Neuronal stem cell (in vitro differentiated cells): ENCODE data around the gene ACTR1A.

Experiments used
- DNase-seq: peaks from one replicate; pipeline ENCODE4 v3.0.0-alpha.2; 2013; ENCODE audit warnings: low spot score
- H2AFZ ChIP-seq: one replicate; pipeline ENCODE4 v1.6.1; 2013; ENCODE audit warnings: mild to moderate bottlenecking, low read length, inconsistent platforms
- H2AK5ac ChIP-seq: 2 replicates; pipeline ENCODE4 v1.6.1; 2013; ENCODE audit warnings: low read depth, mild to moderate bottlenecking, inconsistent platforms, low read length, moderate library complexity, mixed read lengths
- H2BK120ac ChIP-seq: 2 replicates; pipeline ENCODE4 v1.6.1; 2013; ENCODE audit warnings: low read depth, mild to moderate bottlenecking, inconsistent platforms, low read length, moderate library complexity, mixed read lengths
- H2BK12ac ChIP-seq: one replicate; pipeline ENCODE4 v1.6.1; 2013; ENCODE audit warnings: low read length, inconsistent platforms
- H2BK15ac ChIP-seq: 2 replicates; pipeline ENCODE4 v1.6.1; 2013; ENCODE audit warnings: mild to moderate bottlenecking, low read length, inconsistent platforms, mixed read lengths
- H2BK5ac ChIP-seq: one replicate; pipeline ENCODE4 v1.6.1; 2013; ENCODE audit warnings: inconsistent platforms, mild to moderate bottlenecking, low read length, moderate library complexity
- H3K14ac ChIP-seq: one replicate; pipeline ENCODE4 v1.6.1; 2013; ENCODE audit warnings: low read length, inconsistent platforms
- H3K18ac ChIP-seq: 2 replicates; pipeline ENCODE4 v1.6.1; 2013; ENCODE audit warnings: low read length, inconsistent platforms
- H3K23ac ChIP-seq: 2 replicates; pipeline ENCODE4 v1.6.1; 2013; ENCODE audit warnings: low read depth, mild to moderate bottlenecking, mixed read lengths, low read length, inconsistent platforms; ENCODE audit not compliant: poor library complexity
- H3K27ac ChIP-seq: replicated peaks from 3 replicates; pipeline ENCODE4 v1.5.1; 2013; ENCODE audit warnings: low read length, inconsistent platforms
- H3K27me3 ChIP-seq, 3 experiments: 2 replicates each; pipeline ENCODE4 v1.6.1; 2013; ENCODE audit warnings: low read length in 3 of 3, mild to moderate bottlenecking in 2 of 3, inconsistent platforms in 1 of 3, low read depth in 1 of 3, mixed read lengths in 1 of 3, moderate library complexity in 1 of 3; ENCODE audit not compliant: control insufficient read depth in 3 of 3, insufficient read depth in 3 of 3
- H3K36me3 ChIP-seq, 2 donors: replicated peaks in 1 of 2; 2 replicates each; pipeline ENCODE4 v1.6.1; 2013; ENCODE audit warnings: low read length in 2 of 2; ENCODE audit not compliant: control insufficient read depth in 2 of 2, insufficient read depth in 2 of 2
- H3K4ac ChIP-seq: 2 replicates; pipeline ENCODE4 v1.6.1; 2013; ENCODE audit warnings: inconsistent platforms, mild to moderate bottlenecking, low read length, moderate library complexity
- H3K4me1 ChIP-seq, 2 donors: 1 replicate in 1 of 2; 2 replicates in 1 of 2; pipeline ENCODE4 v1.6.1; 2013; ENCODE audit warnings: low read length in 2 of 2, low read depth in 1 of 2; ENCODE audit not compliant: control insufficient read depth in 2 of 2, insufficient read depth in 1 of 2
- H3K4me2 ChIP-seq: one replicate; pipeline ENCODE4 v1.6.1; 2013; ENCODE audit warnings: mild to moderate bottlenecking, low read length, inconsistent platforms; ENCODE audit not compliant: insufficient read depth, poor library complexity, severe bottlenecking
- H3K4me3 ChIP-seq, 2 donors: 2 replicates each; pipeline ENCODE4 v1.5.1; 2013; ENCODE audit warnings: low read length in 2 of 2, mild to moderate bottlenecking in 2 of 2, inconsistent platforms in 1 of 2, moderate library complexity in 1 of 2
- H3K79me1 ChIP-seq: one replicate; pipeline ENCODE4 v1.6.1; 2013; ENCODE audit warnings: low read depth, mild to moderate bottlenecking, inconsistent platforms, low read length, moderate library complexity
- H3K9ac ChIP-seq: one replicate; pipeline ENCODE4 v1.6.1; 2013; ENCODE audit warnings: mild to moderate bottlenecking, low read depth, low read length, inconsistent platforms; ENCODE audit not compliant: poor library complexity
- H3K9me3 ChIP-seq, 2 donors: replicated peaks in 1 of 2; 2 replicates each; pipeline versions ENCODE3 to v1.6.1; 2013; ENCODE audit warnings: low read length in 2 of 2, mild to moderate bottlenecking in 2 of 2, inconsistent platforms in 1 of 2, low read depth in 1 of 2, mixed read lengths in 1 of 2, moderate library complexity in 1 of 2; ENCODE audit not compliant: control insufficient read depth in 2 of 2, insufficient read depth in 1 of 2
- H4K8ac ChIP-seq: one replicate; pipeline ENCODE4 v1.6.1; 2013; ENCODE audit warnings: low read depth, mild to moderate bottlenecking, inconsistent platforms, low read length, moderate library complexity
- H4K91ac ChIP-seq: one replicate; pipeline ENCODE4 v1.6.1; 2013; ENCODE audit warnings: low read length, low read depth, mild to moderate bottlenecking, inconsistent platforms; ENCODE audit not compliant: poor library complexity
- WGBS, 2 donors: extraction: QIAGEN DNeasy Blood & Tissue Kit; methylation state at CpG; one replicate each; pipeline ENCODE4 v1.1.7; 2013; ENCODE audit warnings: missing lambda C conversion rate in 2 of 2, mixed read lengths in 1 of 2; ENCODE audit not compliant: insufficient read length in 2 of 2, insufficient replicate concordance in 1 of 2; ENCODE audit errors: extremely low coverage in 2 of 2; 5-methylcytosine and 5-hydroxymethylcytosine counted together

Gene ACTR1A

DNA sequence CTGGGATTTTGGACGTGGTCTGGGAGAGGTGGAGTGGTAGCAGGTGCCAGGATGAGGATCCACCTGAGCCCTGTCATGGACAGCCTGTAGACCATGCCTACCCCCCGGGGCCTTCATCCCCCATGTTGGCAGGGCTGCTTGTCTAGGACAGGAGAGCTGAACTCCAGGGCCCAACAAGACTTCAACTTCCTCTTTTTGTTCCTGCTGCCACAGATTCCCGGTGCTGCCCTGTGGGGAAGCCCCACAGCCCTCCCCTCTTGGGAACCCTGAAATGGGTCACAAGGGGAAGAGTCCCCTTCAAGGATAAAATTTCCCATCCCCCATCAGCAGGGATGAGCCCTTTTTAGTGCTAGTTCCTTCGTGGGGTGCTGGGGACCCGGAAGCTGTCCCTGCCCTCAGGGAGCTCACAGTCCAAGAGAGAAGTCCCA, 68.9 kb downstream of the ACTR1A start:
- H3K4me2 ChIP-seq: no peak overlapping the region
- H4K91ac ChIP-seq: no peak overlapping the region
- peaks cover 0 to 2% of the 10 kb centered on the region in 2 donors for H3K9me3 ChIP-seq
- peak overlapping the region in 1 of 2 donors; percentile 4 for H3K4me3 ChIP-seq
- no peak overlapping the region for H3K18ac ChIP-seq
- no peak overlapping the region for H3K14ac ChIP-seq
- no peak overlapping the region for H2BK5ac ChIP-seq
- H2BK120ac ChIP-seq: no peak overlapping the region
- H3K36me3 ChIP-seq: peaks cover 0 to 6% of the 10 kb centered on the region in 2 donors
- H4K8ac ChIP-seq: no peak overlapping the region
- no peak overlapping the region for H2AFZ ChIP-seq
- no peak overlapping the region for H3K4ac ChIP-seq
- H3K79me1 ChIP-seq: no peaks in the 10 kb centered on the region
- H2AK5ac ChIP-seq: peak overlapping the region; percentile 30
- H3K9ac ChIP-seq: no peak overlapping the region
- H3K4me1 ChIP-seq: peaks cover 11 to 27% of the 10 kb centered on the region in 2 donors
- peaks cover 0 to 15% (median 0%) of the 10 kb centered on the region in 3 experiments for H3K27me3 ChIP-seq
- peak overlapping the region; percentile 82 for H2BK12ac ChIP-seq
- no peak overlapping the region for H3K27ac ChIP-seq
- DNase-seq: no peak
- H3K23ac ChIP-seq: no peak overlapping the region
- WGBS, 2 donors: no CpG with 5 or more reads among the region's 5 CpGs
- H2BK15ac ChIP-seq: peak overlapping the region; percentile 40

DNA sequence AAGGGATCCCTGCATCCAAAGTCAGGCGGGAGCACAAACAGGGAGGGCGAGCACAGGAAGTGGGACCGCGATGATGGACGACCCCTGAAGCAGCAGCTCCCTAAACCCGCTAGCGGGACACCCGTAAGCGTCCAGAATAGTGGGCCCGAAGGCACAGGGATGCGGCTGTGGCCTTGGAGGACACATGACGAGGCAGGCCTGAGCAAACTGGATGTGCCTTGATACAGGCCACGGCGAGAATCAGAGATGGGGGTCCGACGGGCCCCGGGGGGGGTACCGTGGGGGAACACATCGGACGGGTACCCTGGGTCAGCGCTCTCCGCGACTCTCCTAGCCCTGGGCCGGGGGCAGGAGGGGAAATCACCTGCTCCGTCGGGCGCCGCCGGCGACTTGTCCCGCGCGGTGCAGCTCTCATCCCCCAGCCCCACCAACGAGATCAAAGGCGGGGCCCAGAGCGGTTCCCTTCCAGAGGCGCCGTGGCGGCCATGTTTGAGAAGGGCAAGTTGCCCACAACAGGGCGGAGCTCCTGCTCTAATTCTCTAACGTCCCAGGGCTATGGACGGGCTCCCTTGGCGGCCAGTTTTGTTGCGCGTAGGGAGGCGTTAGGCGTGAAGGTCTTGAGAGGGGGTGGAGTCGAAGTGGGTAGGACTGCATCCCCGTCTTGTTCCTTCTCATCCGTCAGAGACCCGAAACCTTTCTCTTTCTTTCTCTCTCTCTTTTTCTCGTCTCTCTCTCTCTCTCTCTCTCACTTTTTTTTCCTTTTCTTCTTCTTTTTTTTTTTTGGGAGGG, 70.2 kb downstream of the ACTR1A start, which contains the start of gene CUEDC2:
Gene CUEDC2, minus strand, starts transcription at position 413 of the 789 bp plus-strand sequence. CDS start 7,386 bp downstream, outside the sequence.
- Histone ChIP-seq H2AK5ac (peak within 1 kb of the TSS; percentile 30), H3K14ac (peak within 1 kb of the TSS; percentile 11), H2BK12ac (peak within 1 kb of the TSS; percentile 82), H4K91ac (no peak within 1 kb of the TSS), H3K4me3 (peak within 1 kb of the TSS; percentile 85 to 96), H3K9ac (peak within 1 kb of the TSS; percentile 94), H3K36me3 (peaks cover 0 to 6% of the 10 kb centered on the region in 2 donors), H3K4me1 (peaks cover 11 to 27% of the 10 kb centered on the region in 2 donors), H2BK15ac (peak within 1 kb of the TSS; percentile 40), H3K27ac (peak within 1 kb of the TSS; percentile 16), H3K18ac (peak within 1 kb of the TSS; percentile 96), H2BK5ac (peak within 1 kb of the TSS; percentile 88), H3K9me3 (peaks cover 0 to 2% of the 10 kb centered on the region in 2 donors), H3K4ac (no peak within 1 kb of the TSS), H3K27me3 (peaks cover 0 to 15% (median 0%) of the 10 kb centered on the region in 3 experiments), H3K4me2 (peak within 1 kb of the TSS; percentile 74), H2AFZ (peak within 1 kb of the TSS; percentile 80), H2BK120ac (no peak within 1 kb of the TSS), H3K79me1 (no peaks in the 10 kb centered on the region), H3K23ac (peak within 1 kb of the TSS; percentile 46), H4K8ac (no peak within 1 kb of the TSS)
- WGBS, 2 donors: no CpG with 5 or more reads among the region's 52 CpGs
- DNase-seq: peak; percentile 96

DNA sequence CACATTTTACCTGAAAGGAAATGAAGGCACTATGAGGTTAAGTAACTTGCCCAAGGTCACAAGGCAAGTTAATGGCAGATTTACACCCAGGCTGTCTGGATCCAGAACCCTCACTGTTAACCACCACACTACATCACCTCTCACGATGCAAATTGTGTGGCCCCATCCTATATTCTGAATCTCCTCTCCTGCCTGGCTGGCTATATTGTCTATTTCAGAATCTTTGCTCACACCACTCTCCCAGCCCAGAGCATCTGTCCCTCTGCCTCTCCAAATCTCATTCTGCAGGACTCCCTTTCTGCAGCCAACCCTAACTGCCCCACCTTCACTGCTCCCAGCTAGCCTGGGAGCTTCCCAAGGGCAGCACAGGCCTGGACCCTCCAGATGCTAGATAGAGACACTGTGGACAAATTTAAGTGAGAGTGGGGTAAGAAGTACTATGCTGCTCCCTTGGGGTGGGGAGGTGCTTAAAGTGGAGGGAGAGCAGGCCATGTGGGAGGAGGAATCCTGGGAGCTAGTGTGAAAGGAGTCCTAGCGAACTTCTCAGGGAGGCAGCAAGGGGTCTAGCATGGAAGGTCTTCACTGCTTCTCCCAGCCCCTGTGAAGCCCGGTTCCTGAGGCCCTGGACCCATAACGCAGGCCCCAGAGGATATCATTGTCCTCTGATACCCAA, 70.9 kb downstream of the ACTR1A start:
- peak overlapping the region; percentile 80 for H2AFZ ChIP-seq
- peak overlapping the region; percentile 4 for H3K18ac ChIP-seq
- peaks cover 0 to 15% (median 0%) of the 10 kb centered on the region in 3 experiments for H3K27me3 ChIP-seq
- peak overlapping the region; percentile 2 for H2AK5ac ChIP-seq
- no peak overlapping the region for H4K91ac ChIP-seq
- no peak overlapping the region for H3K4ac ChIP-seq
- no peaks in the 10 kb centered on the region for H3K79me1 ChIP-seq
- H3K27ac ChIP-seq: peak overlapping the region; percentile 16
- no peak overlapping the region for H3K14ac ChIP-seq
- peaks cover 0 to 6% of the 10 kb centered on the region in 2 donors for H3K36me3 ChIP-seq
- no peak overlapping the region for H2BK5ac ChIP-seq
- H4K8ac ChIP-seq: no peak overlapping the region
- peak overlapping the region; percentile 74 for H3K4me2 ChIP-seq
- no peak for DNase-seq
- H3K4me3 ChIP-seq: peak overlapping the region; percentile 85 to 96
- no peak overlapping the region for H2BK120ac ChIP-seq
- H3K23ac ChIP-seq: no peak overlapping the region
- no CpG with 5 or more reads among the region's 4 CpGs for WGBS, 2 donors
- peaks cover 11 to 27% of the 10 kb centered on the region in 2 donors for H3K4me1 ChIP-seq
- H3K9me3 ChIP-seq: peaks cover 0 to 2% of the 10 kb centered on the region in 2 donors
- no peak overlapping the region for H2BK12ac ChIP-seq
- H2BK15ac ChIP-seq: no peak overlapping the region
- H3K9ac ChIP-seq: peak overlapping the region; percentile 94

DNA sequence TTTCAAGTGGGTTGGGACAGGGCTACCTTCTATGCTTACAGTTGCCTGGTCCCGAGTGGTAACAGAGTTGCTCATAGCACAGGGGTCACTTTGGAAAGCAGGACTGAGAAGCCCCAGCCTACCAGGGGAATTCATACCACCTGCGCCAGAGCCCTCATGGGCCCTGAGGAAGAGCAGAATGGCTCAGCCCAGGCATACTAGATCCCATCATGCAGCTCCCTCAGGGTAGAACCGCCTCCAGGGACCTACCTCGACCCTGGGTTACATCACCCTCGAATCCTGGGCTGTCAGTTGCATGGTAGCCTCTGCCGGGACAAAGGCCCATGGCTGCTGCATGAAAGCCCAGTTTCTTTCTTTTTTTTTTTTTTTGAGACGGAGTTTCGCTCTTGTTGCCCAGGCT, 73.0 kb downstream of the ACTR1A start:
- Histone ChIP-seq H3K27ac (no peak overlapping the region), H2AFZ (no peak overlapping the region), H3K23ac (no peak overlapping the region), H2BK15ac (no peak overlapping the region), H3K9ac (no peak overlapping the region), H3K4me3 (no peak overlapping the region), H2BK5ac (no peak overlapping the region), H3K18ac (no peak overlapping the region), H3K14ac (no peak overlapping the region), H3K9me3 (peaks cover 0 to 2% of the 10 kb centered on the region in 2 donors), H3K36me3 (peaks cover 0 to 15% of the 10 kb centered on the region in 2 donors), H3K79me1 (no peaks in the 10 kb centered on the region), H2AK5ac (no peak overlapping the region), H2BK12ac (no peak overlapping the region), H3K4me1 (peaks cover 10 to 18% of the 10 kb centered on the region in 2 donors), H3K4me2 (no peak overlapping the region), H3K4ac (no peak overlapping the region), H4K8ac (no peak overlapping the region), H4K91ac (no peak overlapping the region), H3K27me3 (peaks cover 0 to 9% (median 0%) of the 10 kb centered on the region in 3 experiments), H2BK120ac (no peak overlapping the region)
- no CpG with 5 or more reads among the region's 8 CpGs for WGBS, 2 donors
- no peak for DNase-seq
